GM18499 (cell line): ENCODE measurements around the gene C5orf46.

ENCODE experiments used
- ATAC-seq: cut with Tn5 transposase; IDR thresholded peaks from one replicate; pipeline ENCODE4 v1.9.1; 2021; ENCODE audit warnings: moderate number of reproducible peaks; ENCODE audit not compliant: insufficient read depth, unreplicated experiment

Gene C5orf46

DNA sequence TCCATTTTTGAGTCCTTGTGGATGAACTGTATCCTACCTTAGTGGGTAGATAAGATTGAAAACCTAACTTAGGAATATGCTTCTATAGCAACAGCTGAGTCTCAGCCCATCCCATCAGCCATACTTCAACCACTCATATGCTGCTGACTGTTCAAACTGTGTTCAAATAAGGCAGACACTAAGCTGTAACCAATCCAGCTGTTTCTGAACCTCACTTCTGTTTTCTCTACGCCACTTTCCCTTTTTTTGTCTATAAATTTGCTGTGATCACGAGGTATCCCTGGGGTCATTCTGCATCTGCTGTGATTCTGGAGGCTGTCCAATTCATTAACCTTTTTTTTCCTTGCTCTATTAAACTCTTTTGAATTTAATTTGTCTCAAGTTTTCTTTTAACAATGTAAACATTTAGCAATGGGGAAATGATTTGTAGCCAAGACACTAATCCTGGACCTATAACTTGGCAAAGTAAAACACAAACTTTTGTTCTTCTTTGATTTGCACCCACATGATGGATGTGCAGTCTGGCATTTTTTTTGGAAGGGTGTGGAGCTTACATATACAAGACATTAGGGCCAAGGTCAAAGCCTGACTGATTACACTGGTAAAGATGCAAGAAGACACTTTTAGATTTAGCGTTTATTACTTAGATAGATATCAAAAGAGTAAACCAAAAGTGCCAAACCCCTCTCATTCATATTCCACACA lies 42.7 kb downstream of the C5orf46 start:
- ATAC-seq = no peak

DNA sequence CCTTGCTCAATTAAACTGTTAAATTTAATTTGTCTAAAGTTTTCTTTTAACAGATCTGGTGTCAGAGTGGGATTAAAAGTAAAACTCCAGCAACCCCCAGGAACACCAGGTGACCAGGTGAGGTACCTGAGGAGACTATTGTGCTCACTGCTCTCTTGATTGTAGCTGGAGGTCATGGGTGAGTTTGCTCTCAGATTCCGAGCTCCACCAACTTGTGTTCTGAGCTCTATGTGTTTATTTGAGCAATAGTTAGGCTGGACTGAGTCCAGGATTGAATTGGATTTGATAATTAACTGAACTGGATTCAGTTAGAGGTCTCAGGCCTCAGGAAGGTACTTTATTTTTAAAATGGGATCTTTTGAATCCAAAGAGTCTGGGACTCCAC lies 45.7 kb downstream of the C5orf46 start:
- no peak for ATAC-seq

DNA sequence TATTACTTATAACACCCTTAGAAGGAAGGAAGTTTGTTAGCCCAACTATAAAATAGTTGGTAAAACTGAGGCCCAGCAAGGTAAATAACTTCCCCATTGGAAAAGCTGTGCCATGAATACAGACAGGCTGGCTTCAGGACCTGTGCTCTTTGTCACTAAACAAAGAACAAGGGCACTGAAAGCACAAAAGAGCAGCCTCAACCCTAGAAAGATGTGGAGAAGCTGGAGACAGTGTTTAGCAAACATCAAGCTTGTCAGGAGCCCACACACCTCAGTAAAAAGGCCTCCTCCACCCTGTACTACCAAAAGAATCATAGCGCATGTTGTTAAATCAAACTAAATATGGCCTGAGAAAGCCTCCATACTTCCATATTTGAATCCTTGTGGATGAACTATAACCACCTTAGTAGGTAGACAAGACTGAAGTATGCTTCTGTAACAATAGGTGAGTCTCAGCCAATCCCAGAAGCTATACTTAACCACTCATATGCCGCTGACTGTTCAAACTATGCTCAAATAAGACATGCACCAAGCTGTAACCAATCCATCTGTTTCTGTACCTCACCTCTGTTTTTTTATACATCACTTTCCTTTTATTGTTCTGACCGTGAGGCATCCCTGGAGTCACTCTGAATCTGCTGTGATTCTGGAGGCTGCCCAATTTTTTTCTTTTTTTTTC lies 46.2 kb downstream of the C5orf46 start:
- no peak for ATAC-seq

DNA sequence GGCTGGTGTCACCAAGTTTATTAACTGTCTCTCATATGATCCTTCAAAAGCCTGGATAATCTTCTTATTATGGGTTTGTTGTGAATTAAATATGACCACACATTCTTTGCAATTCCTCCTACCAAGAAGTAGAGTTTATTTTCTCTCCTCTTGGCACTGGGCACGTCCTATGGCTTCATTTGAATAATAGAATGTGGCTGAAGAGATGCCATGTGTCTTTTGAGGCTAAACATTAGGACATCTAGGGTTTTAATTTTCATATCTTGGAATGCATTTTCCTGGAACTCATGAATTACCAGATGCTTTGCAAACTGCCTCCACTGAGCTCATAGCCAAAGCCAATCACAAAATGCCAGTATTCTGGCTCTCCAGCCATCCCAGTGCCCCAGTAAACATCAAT lies 47.8 kb downstream of the C5orf46 start:
- ATAC-seq = no peak

DNA sequence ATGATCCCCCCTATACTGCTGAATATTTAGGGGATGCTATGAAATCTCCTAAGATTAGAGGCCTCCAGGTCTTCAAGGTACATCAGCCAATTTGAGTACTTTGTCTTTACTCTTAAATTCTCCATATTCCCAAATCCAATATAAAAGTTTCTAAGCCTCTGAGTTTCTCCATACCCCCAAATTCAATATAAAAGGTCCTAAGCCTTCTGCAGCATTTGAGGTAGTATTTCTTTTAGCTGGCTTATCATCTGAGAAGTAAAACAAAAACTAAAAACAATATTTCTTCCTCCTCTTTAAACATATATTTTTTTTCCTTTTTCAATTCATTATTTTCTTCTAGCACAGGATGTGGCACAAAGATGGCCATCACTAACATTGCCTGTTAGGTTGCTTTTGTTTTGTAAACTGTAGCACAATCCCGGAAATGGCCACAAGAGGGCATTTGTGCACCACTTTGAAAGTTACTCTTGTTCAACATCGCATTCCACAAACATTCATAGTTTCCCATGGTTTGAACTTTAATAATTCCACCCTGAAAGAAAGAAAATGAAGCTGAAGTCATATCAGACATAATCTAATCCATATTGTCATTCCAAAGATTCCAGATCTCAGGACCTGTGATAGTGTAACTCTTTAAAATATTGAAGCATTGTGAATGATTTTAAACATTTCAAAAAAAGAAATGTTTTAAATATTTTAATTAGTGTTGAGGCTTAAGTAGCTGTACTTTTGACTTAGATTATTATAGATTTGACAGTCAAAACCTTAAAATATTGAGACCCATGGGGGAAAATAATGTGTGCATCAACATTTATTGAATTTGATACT lies 48.8 kb downstream of the C5orf46 start:
- peak; percentile 69 for ATAC-seq

DNA sequence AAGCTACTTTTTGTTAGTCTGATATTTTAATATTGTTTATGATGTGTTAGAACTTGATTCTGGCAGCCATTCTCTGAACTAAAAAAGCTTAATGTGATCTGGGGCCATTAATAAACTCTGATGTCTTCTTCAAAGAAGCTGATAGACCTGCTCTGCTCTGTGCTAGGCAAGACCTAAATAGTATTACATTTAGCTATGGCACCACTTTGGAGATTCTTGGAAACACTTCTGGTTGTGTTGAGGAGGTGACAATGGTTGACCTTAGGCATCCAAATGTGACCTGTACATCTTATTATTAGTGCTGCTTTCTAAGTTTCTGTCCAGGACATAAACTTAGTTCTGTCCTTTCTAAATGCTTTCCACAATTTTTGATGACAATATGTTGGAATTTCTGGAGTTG lies 49.5 kb downstream of the C5orf46 start:
- ATAC-seq = no peak

DNA sequence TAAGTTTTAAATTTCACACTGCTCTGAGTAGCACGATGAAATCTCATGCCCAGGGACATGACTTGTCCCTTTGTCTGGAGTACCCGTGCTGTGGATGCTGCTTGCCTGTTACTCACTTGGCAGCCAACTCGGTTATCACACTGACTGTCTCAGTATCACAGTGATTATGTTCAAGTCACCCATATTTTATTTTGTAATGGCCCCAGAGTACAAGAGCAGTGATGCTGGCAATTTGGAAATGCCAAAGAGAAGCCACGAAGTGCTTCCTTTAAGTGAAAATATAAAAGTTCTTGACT lies 50.6 kb downstream of the C5orf46 start:
- ATAC-seq = no peak

DNA sequence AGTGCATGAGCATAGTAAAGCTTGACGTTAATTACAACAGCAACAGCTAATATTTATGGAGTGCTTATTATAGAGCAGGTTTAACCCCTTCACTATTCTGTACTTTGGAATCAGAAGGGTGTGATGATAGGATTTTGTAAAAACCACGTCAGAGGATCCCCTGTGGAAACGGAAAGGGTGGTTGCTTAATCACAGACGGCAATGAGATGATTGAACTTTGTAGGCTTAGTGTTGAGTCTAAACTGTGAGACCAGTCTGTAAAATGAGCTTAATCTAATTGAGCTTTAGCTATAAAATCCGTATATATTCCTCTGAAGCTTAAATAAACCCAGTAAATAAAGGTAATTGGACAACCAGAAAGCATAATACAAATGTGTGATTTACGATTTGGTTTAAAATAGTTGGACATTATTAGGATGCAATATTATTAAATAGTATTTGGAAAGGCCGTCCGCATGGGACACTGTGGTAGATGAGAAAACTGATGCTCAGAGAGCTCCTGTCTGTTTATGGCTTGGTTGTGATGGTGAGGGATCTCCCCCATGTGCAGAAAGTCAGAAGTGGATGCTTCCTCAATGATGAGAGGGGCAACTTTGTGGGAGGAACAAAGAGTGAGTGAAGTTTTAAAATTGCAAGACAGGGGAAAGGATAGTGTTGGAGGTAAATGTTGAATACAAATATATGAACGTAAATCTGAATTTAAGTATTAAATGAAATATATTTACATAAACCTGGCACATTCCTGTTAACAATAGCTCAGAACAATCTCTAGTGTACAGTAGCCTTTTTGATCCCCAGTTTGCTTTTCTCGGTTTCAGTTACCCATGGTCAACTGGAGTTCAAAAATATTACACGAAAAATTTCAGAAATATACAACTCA lies 51.2 kb downstream of the C5orf46 start:
- no peak for ATAC-seq

DNA sequence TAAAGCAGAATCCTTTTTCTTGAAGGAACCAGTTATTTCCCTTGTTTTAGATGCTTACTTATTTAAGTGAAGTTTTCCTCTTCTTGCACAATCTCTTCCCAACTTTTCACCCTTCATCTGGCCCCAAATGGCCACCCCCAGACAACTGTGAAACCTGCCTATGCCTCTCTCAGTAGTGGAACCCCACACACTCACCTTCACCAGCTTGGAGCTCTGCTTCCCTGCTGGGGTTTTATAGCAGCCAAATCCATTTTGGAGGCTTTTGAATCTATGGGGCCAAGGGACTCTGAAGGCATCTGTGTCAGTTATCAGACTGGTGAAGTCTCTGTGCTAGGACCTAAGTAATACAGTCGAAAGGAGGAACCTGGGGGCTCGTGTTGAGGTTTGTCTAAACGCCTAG lies 52.0 kb downstream of the C5orf46 start:
- ATAC-seq = no peak

DNA sequence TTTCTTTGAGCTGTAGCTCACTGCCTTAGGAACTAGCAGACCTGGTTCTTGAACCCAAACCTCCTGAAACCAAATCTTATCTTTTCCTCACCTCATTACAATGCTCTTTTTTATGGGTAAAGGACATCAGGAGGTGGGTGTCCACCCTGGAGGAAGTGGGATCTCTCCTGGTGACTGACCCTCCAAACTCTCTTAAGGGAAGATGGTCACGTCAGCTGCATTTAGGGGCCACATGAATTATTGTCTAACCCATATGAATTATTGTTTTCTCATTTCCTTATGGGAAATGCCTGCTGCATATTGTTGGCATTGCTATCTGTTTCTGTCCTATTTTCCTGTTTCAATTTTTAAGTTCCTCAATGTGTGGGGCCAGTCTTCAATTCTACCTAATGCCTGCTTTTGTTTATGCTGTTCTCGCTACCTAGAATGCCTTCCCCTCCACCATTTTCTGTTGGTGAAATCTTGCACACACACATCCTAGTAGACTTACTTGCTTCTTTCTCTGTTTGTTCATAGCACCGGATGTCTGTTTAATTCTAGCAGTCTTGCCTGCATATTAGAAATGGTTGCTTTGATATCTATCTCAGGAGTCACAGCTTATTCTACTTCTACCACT lies 52.9 kb downstream of the C5orf46 start:
- ATAC-seq = no peak

DNA sequence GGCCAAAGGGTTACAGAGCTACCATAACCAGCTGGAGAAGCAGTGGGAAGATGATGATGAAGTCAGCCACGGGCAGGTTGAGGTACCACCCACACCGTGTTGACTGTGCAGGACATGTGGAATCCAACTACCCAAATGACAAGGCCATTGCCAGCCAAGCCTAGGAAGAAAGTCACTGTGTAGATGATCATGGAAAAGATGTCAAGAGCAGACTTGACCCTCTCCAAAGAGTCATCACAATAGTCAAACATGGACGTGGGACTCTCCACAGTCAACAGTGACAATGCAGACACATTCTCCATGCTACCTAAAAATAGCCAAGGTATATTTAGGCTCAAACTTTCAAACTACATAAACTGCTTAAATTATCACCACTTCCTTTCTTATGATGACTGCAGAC lies 54.0 kb downstream of the C5orf46 start:
- ATAC-seq = no peak

DNA sequence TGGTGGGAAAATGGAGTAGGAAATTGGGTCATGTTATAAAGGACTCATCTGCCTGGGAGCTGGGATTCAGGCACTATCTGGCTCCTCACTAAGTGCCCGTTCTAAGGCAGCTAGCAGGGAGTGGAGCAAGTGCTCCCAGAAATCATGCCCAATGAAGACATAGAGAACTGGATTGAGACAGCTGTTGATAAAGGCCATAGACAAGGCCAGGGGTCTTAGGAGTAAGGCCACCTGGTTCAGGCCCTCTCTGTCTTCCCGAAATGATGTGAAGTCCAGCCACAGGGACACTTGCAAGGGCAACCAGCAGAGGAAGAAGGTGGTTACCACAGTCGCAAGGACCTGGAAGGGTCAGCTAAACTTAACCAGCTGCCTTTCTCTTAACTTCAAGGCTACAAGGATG lies 54.8 kb downstream of the C5orf46 start:
- no peak for ATAC-seq

DNA sequence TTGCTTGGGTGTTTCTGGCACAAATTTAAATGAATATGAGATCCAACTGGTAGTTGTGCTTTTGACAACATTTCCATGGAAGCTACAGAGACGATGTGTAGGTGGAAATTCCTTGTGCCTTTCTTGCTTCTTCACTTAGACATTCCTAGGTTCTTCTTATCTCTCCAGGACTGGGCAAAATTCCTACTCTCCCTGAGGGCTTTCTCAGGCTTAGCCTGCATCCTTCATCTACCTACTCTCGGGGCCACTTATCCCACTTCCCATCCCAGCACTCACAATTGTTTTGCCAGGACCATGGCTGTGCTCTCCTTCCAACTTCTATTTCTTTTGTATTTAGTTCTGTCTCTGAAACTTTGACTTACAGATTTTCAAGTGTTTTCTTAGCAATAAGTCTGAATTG lies 57.1 kb downstream of the C5orf46 start:
- ATAC-seq = no peak

DNA sequence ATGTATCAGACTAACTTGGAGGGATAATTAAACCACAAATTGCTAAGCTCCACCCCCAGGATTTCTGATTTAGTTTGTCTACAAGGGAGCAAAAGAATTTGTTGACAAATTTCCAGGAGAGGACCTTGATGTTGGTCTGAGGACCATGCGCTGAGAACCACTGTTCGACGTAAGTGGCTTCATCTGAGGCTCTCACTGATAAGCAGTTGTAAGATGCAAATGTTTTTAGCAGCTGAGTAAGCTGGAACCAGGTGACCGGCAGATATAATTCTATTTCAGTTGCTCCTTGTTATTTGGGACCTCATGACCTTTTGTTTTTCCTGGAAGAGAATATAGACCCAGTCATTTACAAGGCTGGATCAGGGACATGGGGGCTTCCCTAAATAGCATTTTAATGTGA lies 60.7 kb downstream of the C5orf46 start:
- ATAC-seq = no peak

DNA sequence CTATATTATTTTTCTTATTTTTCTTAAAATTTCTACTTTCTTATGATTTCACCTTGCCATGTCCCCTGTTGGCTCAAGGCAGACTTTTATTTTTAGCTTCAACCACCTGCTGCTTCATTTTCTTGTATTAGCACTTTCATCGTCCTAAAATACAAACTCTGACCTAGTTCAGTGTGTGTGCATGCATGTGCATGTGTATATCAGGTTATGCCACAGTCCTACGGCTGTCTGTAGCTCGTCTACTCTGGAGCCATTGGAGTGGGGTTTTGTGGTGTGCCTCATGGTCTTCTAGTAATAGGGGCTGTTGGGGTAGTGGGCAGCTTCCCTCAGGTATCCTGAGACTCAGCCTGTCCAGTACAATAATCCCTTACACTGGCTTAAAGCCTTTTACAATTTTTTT lies 61.5 kb downstream of the C5orf46 start:
- no peak for ATAC-seq

DNA sequence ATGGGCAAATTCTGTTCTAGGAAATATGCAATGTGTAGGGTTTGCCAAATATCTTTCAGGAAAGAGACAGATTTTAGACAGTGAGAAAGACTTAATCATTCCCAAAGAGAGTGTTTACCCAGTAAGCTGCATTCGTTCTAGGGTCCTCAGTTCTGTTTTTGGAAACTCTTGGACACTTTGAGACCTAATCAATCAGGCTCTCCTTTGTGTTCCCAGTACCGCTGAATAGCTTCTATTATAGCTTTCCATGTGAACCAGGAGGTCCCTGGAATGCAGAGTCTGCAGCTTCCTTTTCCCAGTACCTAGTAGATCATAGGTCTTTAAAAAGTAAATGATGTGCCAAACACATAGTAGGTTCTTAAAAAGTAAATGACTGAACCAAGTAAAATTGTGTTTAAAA lies 63.5 kb downstream of the C5orf46 start:
- ATAC-seq = no peak
